Ascending aorta (tissue), 2 donors: ENCODE data around the gene IL18. TPM values are rescaled to one million over a fixed set of nuclear protein-coding genes. Genes with fewer than 3 reads are reported as not detected.

Experiments
- DNase-seq, 2 donors: peaks; one replicate each; pipeline ENCODE4 v3.0.0-alpha.2; 2019; ENCODE audit warnings: low spot score in 2 of 2
- H3K27ac ChIP-seq, 2 donors: fragments of 200-600 bp; sonication (generic); one replicate each; pipeline ENCODE4 v1.5.1; 2016 to 2017; ENCODE audit warnings: mild to moderate bottlenecking in 1 of 2
- H3K27me3 ChIP-seq: fragments of 200-600 bp; sonication (generic); one replicate; pipeline ENCODE4 v1.5.1; 2017
- H3K36me3 ChIP-seq, 2 donors: fragments of 200-600 bp; sonication (generic); one replicate each; pipeline ENCODE4 v1.5.1; 2016
- H3K4me1 ChIP-seq, 2 donors: fragments of 200-600 bp; sonication (generic); one replicate each; pipeline ENCODE4 v1.5.1; 2016 to 2017; ENCODE audit warnings: mild to moderate bottlenecking in 1 of 2
- H3K4me3 ChIP-seq, 2 donors: fragments of 200-600 bp; sonication (generic); one replicate each; pipeline ENCODE4 v1.5.1; 2016 to 2017; ENCODE audit warnings: mild to moderate bottlenecking in 1 of 2
- H3K9me3 ChIP-seq, 2 donors: fragments of 200-600 bp; sonication (generic); one replicate each; pipeline ENCODE4 v1.5.1; 2016
- intact Hi-C: fragments of 100-400 bp; cut with DNase I; formaldehyde crosslinking; loops from one replicate; pipeline ENCODE4 v1.15.1; 2023
- total RNA-seq: library from RNA; depleted of rRNA; stranded (reverse); fragments of >200 nt; gene quantifications from one replicate; pipeline ENCODE4 v1.1.0, GENCODE V29; 2016
- TF ChIP-seq, protein P1 (sequence below), 3 experiments: fragments of 200-600 bp in 2 of 3; fragments of 450-650 bp in 1 of 3; sonication (generic) in 2 of 3; IDR thresholded peaks; one replicate each; pipeline ENCODE4 v1.5.1; 2016 to 2019; ENCODE audit warnings: antibody characterized with exemption in 3 of 3, mild to moderate bottlenecking in 1 of 3, moderate library complexity in 1 of 3

IL18 gene
- total RNA-seq, 1 donor from 2014 or later: 9.0 TPM

DNA sequence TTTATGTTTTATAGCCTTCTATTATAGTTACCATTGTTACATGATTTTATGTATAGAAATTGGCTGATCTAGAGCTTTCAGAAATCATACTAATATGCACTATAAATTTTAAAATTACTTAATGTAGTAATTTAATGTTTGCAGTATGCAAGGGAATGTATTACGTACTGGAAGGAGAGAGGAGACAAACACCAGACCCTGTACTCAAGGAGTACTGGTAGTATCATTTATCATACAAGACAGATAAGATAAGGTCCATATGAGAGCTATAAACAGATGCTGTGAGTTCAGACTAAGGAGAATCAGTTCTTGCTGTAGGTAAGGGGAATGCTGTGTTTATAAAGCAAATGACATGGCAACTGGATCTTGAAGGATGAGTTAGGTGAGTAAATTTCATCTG, 12.2 kb upstream of the IL18 start:
- H3K36me3 ChIP-seq: no peaks in the 10 kb centered on the region
- intact Hi-C loops: no loop called here
- H3K4me1 ChIP-seq: peaks cover 0 to 3% of the 10 kb centered on the region in 2 donors
- H3K27me3 ChIP-seq: no peaks in the 10 kb centered on the region
- H3K9me3 ChIP-seq: no peaks in the 10 kb centered on the region
- H3K4me3 ChIP-seq: peak overlapping the region in 1 of 2 donors; percentile 44
- DNase-seq: no peak
- TF ChIP-seq, protein P1, sequence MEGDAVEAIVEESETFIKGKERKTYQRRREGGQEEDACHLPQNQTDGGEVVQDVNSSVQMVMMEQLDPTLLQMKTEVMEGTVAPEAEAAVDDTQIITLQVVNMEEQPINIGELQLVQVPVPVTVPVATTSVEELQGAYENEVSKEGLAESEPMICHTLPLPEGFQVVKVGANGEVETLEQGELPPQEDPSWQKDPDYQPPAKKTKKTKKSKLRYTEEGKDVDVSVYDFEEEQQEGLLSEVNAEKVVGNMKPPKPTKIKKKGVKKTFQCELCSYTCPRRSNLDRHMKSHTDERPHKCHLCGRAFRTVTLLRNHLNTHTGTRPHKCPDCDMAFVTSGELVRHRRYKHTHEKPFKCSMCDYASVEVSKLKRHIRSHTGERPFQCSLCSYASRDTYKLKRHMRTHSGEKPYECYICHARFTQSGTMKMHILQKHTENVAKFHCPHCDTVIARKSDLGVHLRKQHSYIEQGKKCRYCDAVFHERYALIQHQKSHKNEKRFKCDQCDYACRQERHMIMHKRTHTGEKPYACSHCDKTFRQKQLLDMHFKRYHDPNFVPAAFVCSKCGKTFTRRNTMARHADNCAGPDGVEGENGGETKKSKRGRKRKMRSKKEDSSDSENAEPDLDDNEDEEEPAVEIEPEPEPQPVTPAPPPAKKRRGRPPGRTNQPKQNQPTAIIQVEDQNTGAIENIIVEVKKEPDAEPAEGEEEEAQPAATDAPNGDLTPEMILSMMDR (IDR thresholded peaks at IDR 0.05): no peak
- no peak overlapping the region for H3K27ac ChIP-seq

DNA sequence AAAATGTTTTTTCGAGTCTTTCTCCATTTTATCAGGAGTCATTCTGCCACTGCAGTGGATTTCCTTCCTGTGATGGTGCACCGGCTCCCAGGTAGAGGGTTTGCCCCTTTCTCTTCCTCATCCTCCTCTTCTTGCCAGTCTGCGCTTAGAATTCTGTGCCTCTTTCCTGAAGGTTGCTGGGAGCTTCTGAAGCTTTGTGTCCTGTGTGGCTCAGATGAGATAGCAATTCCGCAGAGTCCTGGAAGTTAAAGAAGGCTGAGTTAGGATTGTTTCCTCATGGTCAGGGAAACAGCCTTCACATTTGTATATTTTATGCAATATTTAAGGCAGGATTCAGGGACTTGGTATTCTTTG, 11.7 kb upstream of the IL18 start:
- peak overlapping the region; percentile 44 to 46 for H3K4me3 ChIP-seq
- TF ChIP-seq, protein P1 (IDR thresholded peaks at IDR 0.05): no peak
- H3K36me3 ChIP-seq: no peaks in the 10 kb centered on the region
- intact Hi-C loops: loop anchor here (1.0 kb wide), 1 partner anchor 62 kb away; no protein-coding TSS in a partner anchor
- H3K27me3 ChIP-seq: no peaks in the 10 kb centered on the region
- peak overlapping the region in 1 of 2 donors; percentile 31 for H3K27ac ChIP-seq
- H3K9me3 ChIP-seq: no peaks in the 10 kb centered on the region
- peaks cover 0 to 3% of the 10 kb centered on the region in 2 donors for H3K4me1 ChIP-seq
- DNase-seq: no peak

DNA sequence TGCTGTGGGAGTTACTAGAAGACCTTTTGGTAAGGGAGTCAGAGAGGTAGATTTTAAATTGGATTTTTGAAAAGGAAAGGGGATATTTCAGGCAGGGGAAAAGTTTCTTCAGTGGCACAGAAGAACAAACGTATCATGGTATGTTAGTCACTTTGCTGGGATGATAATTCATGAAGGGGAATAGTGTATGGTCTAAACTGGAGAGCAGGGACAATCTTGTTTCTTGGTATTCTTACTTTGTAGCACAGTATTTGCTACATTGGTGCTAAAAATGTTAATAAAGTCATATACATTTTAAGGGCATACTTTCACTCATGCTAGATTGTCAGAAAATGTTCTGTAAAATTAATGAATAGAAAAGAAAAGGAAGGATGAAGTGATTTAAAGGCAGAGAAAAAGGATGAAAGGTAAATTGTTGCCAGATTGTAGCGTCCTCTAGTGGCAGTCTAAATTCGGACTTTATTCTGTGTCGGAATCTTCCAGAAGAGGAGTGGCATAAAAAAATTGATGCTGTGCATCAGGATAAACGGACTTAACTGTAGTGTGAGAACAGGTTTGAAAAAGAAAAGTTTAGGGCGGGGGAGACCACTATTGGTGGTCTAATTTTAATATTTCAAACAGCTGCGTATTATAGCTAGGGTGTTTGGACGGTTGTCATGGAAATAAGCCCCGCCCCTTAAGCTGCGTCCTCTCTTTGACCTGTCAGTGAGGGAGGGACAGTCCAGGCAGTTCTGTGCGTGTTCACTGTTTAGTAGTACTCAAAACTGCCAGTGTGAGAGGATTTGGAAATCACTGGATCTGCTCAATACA, 11.1 kb upstream of the IL18 start, which contains the start of gene BCO2:
Gene BCO2 (plus strand): TSS at position 724 of the 810 bp plus-strand sequence. CDS start 90 bp downstream, outside the sequence.
- intact Hi-C loops: loop anchor here (1.0 kb wide), 1 partner anchor 62 kb away; no protein-coding TSS in a partner anchor
- Histone ChIP-seq H3K4me3 (peak within 1 kb of the TSS; percentile 44 to 46), H3K36me3 (no peaks in the 10 kb centered on the region), H3K27me3 (no peaks in the 10 kb centered on the region), H3K27ac (peak within 1 kb of the TSS in 1 of 2 donors; percentile 31), H3K4me1 (peaks cover 0 to 3% of the 10 kb centered on the region in 2 donors), H3K9me3 (no peaks in the 10 kb centered on the region)
- TF ChIP-seq, protein P1 (IDR thresholded peaks at IDR 0.05): peak; percentile 63 to 83 (median 78)
- DNase-seq: peak; percentile 43 to 88

DNA sequence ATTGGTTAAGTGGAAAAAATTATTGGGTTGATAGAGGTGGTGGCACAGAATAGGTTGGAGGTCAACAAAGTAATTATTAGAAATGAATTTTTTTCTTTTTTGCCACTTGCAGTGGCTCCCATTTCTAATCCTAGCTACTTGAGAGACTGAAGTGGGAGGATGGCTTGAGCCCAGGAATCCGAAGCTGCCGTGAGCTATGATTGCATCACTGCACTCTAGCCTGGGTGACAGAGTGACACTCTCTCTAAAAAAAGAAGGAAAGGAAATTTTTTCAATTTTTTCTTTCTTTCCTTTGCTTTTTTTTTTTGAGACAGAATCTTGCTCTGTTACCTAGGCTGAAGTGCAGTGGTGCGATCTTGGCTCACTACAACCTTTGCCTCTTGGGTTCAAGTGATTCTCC, 9.3 kb upstream of the IL18 start:
- TF ChIP-seq, protein P1 (IDR thresholded peaks at IDR 0.05): no peak
- Histone ChIP-seq H3K9me3 (no peaks in the 10 kb centered on the region), H3K4me3 (no peak overlapping the region), H3K27ac (no peak overlapping the region), H3K27me3 (no peaks in the 10 kb centered on the region), H3K36me3 (no peaks in the 10 kb centered on the region), H3K4me1 (peaks cover 0 to 3% of the 10 kb centered on the region in 2 donors)
- intact Hi-C loops: no loop called here
- no peak for DNase-seq

DNA sequence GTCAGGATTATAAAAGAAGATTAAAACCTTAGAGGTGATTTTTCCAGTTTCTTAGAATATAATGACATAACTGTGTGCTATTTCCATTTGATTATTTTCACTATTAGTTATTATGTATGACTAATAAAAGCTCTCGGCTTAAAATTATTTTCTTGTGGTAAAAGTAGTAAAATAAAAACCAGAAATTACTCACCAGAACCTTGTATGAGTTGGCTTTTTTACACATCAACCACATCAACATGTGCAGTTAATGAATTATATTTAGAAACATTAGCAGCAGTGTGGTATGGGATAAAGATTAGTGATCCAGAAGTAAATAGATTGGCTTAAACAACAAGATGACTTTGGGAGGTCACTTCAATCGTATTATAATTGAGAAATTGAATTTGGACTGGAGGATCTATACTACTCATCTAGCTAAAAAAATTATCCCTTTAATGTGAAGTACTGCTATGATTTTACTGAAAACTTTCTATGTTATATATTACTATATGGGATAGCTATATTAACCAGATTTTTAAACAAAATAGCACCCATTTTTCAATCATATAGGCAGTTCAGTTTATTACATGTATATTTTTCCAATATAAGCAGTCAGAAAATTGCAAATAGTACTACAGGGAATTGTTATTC, 8.6 kb upstream of the IL18 start:
- no peak for DNase-seq
- no peak overlapping the region for H3K4me3 ChIP-seq
- no peak overlapping the region for H3K27ac ChIP-seq
- TF ChIP-seq, protein P1 (IDR thresholded peaks at IDR 0.05): no peak
- no peaks in the 10 kb centered on the region for H3K9me3 ChIP-seq
- no peaks in the 10 kb centered on the region for H3K27me3 ChIP-seq
- H3K4me1 ChIP-seq: peaks cover 0 to 3% of the 10 kb centered on the region in 2 donors
- no peaks in the 10 kb centered on the region for H3K36me3 ChIP-seq
- intact Hi-C loops: no loop called here
